ENCODE measurements around the gene PFKL. TPM values are rescaled to one million over a fixed set of nuclear protein-coding genes. Genes with fewer than 3 reads are reported as not detected.

The PFKL gene
- 78.9 and 92.8 TPM in 2 replicates for total RNA-seq (2022)
- Bru-seq, nascent RNA: percentile 51 among the genes with signal in this experiment
- BruChase-seq, experiment 1, labeled RNA remaining after a 6-hour chase: percentile 65 among the genes with signal in this experiment
- percentile 63 among the genes with signal in this experiment for BruChase-seq, experiment 2, labeled RNA remaining after a 2-hour chase
- long read RNA-seq, transcript PFKL-201 (22 exons, 2,912 nt): major isoform, 101 of 147 reads
- long read RNA-seq, partial matches to known transcripts: 29 of 147 reads
- long read RNA-seq, other reads (novel, unspliced or antisense): 15 of 147 reads

DNA sequence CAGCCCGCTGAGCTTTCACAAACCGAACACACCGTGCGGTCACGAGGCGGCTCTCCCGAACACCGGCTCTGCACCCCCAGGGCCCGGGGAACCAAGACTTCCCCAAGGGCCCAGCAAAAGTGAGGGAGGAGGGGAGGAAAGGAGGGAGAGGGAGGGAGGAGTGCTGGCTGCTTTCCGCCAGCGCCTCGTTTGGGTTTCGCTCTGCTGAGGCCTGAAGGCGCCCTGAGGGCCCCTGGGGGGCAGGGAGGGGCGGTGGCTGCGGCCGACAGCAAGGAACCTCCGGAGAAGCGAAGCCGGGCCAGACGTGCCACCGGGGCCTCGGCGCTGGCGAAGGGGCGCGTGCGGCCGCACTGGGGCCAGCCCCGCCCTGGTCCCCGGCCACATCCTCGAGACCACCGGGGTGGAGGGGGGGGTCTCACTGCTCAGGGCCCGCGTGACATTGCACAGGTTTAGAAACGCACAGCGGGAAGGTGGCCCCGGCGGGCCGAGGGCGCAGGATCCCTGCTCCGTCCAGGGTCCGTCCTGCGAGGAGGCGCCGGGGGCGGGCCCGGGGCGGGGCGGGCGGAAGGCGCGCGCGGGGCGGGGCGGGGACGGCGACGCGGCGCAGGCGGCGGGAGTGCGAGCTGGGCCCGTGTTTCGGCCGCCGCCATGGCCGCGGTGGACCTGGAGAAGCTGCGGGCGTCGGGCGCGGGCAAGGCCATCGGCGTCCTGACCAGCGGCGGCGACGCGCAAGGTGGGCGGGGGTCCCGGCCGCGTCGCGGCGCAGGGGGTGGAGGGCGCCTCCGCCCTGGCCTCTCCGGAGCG, at the start of gene PFKL:
TSS of gene PFKL (plus strand) at position 596 of the 804 bp plus-strand sequence. CDS start at position 649, 53 bp downstream.
- peaks cover 8% of the 10 kb centered on the region for H3K36me3 Mint-ChIP-seq (ENCODE audit: insufficient read depth, unreplicated experiment)
- no peak within 1 kb of the TSS for H3K27ac Mint-ChIP-seq (ENCODE audit: unreplicated experiment)
- peak; percentile 64 for DNase-seq
- H3K4me3 Mint-ChIP-seq (ENCODE audit: low read depth, unreplicated experiment): peak within 1 kb of the TSS; percentile 72
- intact Hi-C loops (cut with micrococcal nuclease; ENCODE audit: unreplicated experiment): no loop called here
- no TSS peak for BruUV-seq (replicated peaks)
- CTCF ChIA-PET: no interaction called here
- no peaks in the 10 kb centered on the region for H3K27me3 Mint-ChIP-seq (ENCODE audit: unreplicated experiment)
- H3K4me1 Mint-ChIP-seq (ENCODE audit: low read depth, unreplicated experiment): peaks cover 11% of the 10 kb centered on the region
- TF ChIP-seq, protein P1, sequence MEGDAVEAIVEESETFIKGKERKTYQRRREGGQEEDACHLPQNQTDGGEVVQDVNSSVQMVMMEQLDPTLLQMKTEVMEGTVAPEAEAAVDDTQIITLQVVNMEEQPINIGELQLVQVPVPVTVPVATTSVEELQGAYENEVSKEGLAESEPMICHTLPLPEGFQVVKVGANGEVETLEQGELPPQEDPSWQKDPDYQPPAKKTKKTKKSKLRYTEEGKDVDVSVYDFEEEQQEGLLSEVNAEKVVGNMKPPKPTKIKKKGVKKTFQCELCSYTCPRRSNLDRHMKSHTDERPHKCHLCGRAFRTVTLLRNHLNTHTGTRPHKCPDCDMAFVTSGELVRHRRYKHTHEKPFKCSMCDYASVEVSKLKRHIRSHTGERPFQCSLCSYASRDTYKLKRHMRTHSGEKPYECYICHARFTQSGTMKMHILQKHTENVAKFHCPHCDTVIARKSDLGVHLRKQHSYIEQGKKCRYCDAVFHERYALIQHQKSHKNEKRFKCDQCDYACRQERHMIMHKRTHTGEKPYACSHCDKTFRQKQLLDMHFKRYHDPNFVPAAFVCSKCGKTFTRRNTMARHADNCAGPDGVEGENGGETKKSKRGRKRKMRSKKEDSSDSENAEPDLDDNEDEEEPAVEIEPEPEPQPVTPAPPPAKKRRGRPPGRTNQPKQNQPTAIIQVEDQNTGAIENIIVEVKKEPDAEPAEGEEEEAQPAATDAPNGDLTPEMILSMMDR (IDR thresholded peaks at IDR 0.05; ENCODE audit: unreplicated experiment): no peak
- H3K9me3 Mint-ChIP-seq (ENCODE audit: low read depth, unreplicated experiment): no peaks in the 10 kb centered on the region

GRCh38 chr21:44253832-44254710, 45.8 kb upstream of the PFKL start:
- Mint-ChIP-seq H3K27ac (ENCODE audit: unreplicated experiment) (no peak overlapping the region), H3K36me3 (ENCODE audit: insufficient read depth, unreplicated experiment) (no peaks in the 10 kb centered on the region), H3K9me3 (ENCODE audit: low read depth, unreplicated experiment) (no peaks in the 10 kb centered on the region), H3K4me3 (ENCODE audit: low read depth, unreplicated experiment) (no peak overlapping the region), H3K4me1 (ENCODE audit: low read depth, unreplicated experiment) (no peaks in the 10 kb centered on the region), H3K27me3 (ENCODE audit: unreplicated experiment) (peaks cover 32% of the 10 kb centered on the region)
- intact Hi-C loops (cut with micrococcal nuclease; ENCODE audit: unreplicated experiment): no loop called here
- TF ChIP-seq, protein P1 (IDR thresholded peaks at IDR 0.05; ENCODE audit: unreplicated experiment): no peak
- no peak for DNase-seq
- CTCF ChIA-PET: interaction anchor here (0.7 kb wide), 1 partner anchor 138 kb away, joined by 3 read pairs; no protein-coding TSS in a partner anchor
- BruUV-seq (replicated peaks): no TSS peak

DNA sequence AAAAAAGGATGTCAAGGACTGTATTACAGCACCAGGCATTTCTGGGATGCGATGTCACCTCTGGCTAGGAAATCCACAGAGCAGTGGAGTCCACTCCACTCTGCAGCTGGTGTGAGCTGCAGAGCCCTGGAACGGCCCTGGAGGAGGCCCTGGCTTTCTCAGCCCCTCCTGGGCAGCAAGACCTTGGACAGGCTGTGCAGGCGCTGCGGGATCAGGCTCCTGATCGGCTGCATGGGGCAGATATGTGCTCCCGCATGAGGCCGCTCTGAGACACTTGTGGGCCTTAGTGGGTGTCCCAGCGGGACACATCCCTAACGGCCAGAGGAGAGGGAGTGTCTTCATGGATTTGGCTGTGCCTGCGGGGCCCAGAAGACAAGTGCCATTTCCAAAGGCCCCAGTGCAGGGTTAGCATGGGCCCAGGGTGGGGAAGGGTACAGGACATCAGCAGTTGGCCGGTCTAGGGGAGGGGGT, 44.3 kb upstream of the PFKL start:
- Mint-ChIP-seq H3K36me3 (ENCODE audit: insufficient read depth, unreplicated experiment) (no peaks in the 10 kb centered on the region), H3K27me3 (ENCODE audit: unreplicated experiment) (peaks cover 47% of the 10 kb centered on the region), H3K9me3 (ENCODE audit: low read depth, unreplicated experiment) (no peaks in the 10 kb centered on the region), H3K4me1 (ENCODE audit: low read depth, unreplicated experiment) (no peaks in the 10 kb centered on the region), H3K27ac (ENCODE audit: unreplicated experiment) (no peak overlapping the region), H3K4me3 (ENCODE audit: low read depth, unreplicated experiment) (no peak overlapping the region)
- CTCF ChIA-PET: no interaction called here
- DNase-seq: no peak
- TF ChIP-seq, protein P1 (IDR thresholded peaks at IDR 0.05; ENCODE audit: unreplicated experiment): no peak
- BruUV-seq (replicated peaks): no TSS peak
- intact Hi-C loops (cut with micrococcal nuclease; ENCODE audit: unreplicated experiment): no loop called here

DNA sequence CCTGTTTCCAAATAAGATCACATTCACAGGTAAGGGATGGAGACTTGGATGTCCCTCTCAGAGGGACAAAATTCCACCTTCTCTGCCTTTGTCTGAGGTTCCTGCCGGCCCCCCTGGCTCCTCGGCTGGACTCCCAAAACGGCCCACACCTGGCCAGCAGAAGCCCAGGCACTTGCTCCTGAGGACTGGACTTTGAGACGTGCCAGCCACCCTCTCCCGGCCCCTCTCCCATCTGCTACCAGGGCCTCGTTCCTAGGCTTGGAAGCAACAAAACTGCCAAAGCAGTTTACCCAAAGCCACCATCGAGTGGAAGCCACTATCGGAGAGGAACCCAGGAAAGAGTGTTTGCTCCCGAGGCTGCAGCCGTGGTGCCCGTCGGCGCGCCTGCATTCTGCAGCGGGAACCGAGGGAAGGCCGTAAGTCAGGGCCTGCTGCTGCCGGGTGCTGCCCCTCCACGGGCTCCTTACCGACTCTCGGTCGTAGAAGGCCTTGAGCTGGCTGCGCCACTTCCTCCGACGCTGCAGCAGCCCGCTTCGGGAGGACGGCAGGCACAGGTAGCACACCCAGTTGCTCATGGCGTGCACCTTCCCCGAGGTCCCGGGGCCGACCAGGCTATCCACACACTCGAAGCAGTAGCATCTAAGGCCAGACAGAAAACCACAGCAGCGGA, 41.7 kb upstream of the PFKL start:
- TF ChIP-seq, protein P1 (IDR thresholded peaks at IDR 0.05; ENCODE audit: unreplicated experiment): no peak
- H3K27ac Mint-ChIP-seq (ENCODE audit: unreplicated experiment): no peak overlapping the region
- BruUV-seq (replicated peaks): no TSS peak
- DNase-seq: no peak
- CTCF ChIA-PET: no interaction called here
- H3K27me3 Mint-ChIP-seq (ENCODE audit: unreplicated experiment): peaks cover 54% of the 10 kb centered on the region
- H3K9me3 Mint-ChIP-seq (ENCODE audit: low read depth, unreplicated experiment): no peaks in the 10 kb centered on the region
- no peaks in the 10 kb centered on the region for H3K4me1 Mint-ChIP-seq (ENCODE audit: low read depth, unreplicated experiment)
- intact Hi-C loops (cut with micrococcal nuclease; ENCODE audit: unreplicated experiment): no loop called here
- H3K4me3 Mint-ChIP-seq (ENCODE audit: low read depth, unreplicated experiment): no peak overlapping the region
- H3K36me3 Mint-ChIP-seq (ENCODE audit: insufficient read depth, unreplicated experiment): no peaks in the 10 kb centered on the region

All from Calu3 (cell line).